K562 (cell line): ENCODE measurements around the gene RGL2.

Experiments
- BRCA1 ChIP-seq, 2 experiments: fragments of 450-650 bp in 1 of 2; sonication (generic) in 1 of 2; formaldehyde crosslinking in 1 of 2; IDR thresholded peaks; 2 replicates each; pipeline versions ENCODE4 v1.5.0 to v1.6.1; 2017 to 2020; ENCODE audit warnings: mild to moderate bottlenecking in 1 of 2, missing genetic modification reagents in 1 of 2
- BRF2 ChIP-seq: IDR thresholded peaks from 3 replicates; pipeline ENCODE4 v1.6.1; 2011; ENCODE audit warnings: borderline replicate concordance, mild to moderate bottlenecking; ENCODE audit not compliant: insufficient read length, insufficient read depth
- EP300 ChIP-seq: IDR thresholded peaks from 2 replicates; pipeline ENCODE4 v1.6.1; 2012; ENCODE audit warnings: low read length, improper control_type of control experiment
- MBD1 ChIP-seq: fragments of 250-450 bp; sonication (Bioruptor Pico); IDR thresholded peaks from 2 replicates; pipeline ENCODE4 v1.8.0; 2022; ENCODE audit warnings: inconsistent platforms
- NRF1 ChIP-seq, 2 experiments: fragments of 450-650 bp; IDR thresholded peaks in 1 of 2; conservative IDR thresholded peaks in 1 of 2; 2 replicates each; pipeline ENCODE4 v1.6.1; 2014; ENCODE audit warnings: mild to moderate bottlenecking in 2 of 2
- SIN3A ChIP-seq, 2 experiments: fragments of 150-350 bp in 1 of 2; IDR thresholded peaks; 2 replicates each; pipeline ENCODE4 v1.6.1; 2011 to 2016; ENCODE audit warnings: borderline replicate concordance in 2 of 2, low read depth in 2 of 2, low read length in 2 of 2, mild to moderate bottlenecking in 2 of 2, moderate library complexity in 2 of 2; ENCODE audit not compliant: control insufficient read depth in 1 of 2
- TF ChIP-seq, protein P1 (sequence below), 3 experiments: IDR thresholded peaks in 2 of 3; conservative IDR thresholded peaks in 1 of 3; 2 replicates each; pipeline ENCODE4 v1.5.1; 2011 to 2012; ENCODE audit warnings: low read length in 3 of 3, mild to moderate bottlenecking in 3 of 3, control low read depth in 2 of 3, improper control_type of control experiment in 1 of 3, inconsistent platforms in 1 of 3, low read depth in 1 of 3, mixed read lengths in 1 of 3, moderate library complexity in 1 of 3; ENCODE audit not compliant: insufficient read depth in 2 of 3

GRCh38 chr6:33276581-33276863 lies 22.2 kb downstream of the RGL2 start:
- TF ChIP-seq NRF1 (conservative IDR thresholded peaks at IDR 0.05 in 1 of 2, IDR thresholded peaks at IDR 0.05 in 1 of 2) (no peak), SIN3A (IDR thresholded peaks at IDR 0.05; ENCODE audit: borderline replicate concordance in 2 of 2, control insufficient read depth in 1 of 2, low read depth in 2 of 2, low read length in 2 of 2) (no peak), BRF2 (no peak), EP300 (no peak), BRCA1 (IDR thresholded peaks at IDR 0.05) (no peak), BRCA1 (CRISPR knock-in tag; IDR thresholded peaks at IDR 0.05) (no peak), MBD1 (CRISPR knock-in tag) (no peak)
- TF ChIP-seq, protein P1, sequence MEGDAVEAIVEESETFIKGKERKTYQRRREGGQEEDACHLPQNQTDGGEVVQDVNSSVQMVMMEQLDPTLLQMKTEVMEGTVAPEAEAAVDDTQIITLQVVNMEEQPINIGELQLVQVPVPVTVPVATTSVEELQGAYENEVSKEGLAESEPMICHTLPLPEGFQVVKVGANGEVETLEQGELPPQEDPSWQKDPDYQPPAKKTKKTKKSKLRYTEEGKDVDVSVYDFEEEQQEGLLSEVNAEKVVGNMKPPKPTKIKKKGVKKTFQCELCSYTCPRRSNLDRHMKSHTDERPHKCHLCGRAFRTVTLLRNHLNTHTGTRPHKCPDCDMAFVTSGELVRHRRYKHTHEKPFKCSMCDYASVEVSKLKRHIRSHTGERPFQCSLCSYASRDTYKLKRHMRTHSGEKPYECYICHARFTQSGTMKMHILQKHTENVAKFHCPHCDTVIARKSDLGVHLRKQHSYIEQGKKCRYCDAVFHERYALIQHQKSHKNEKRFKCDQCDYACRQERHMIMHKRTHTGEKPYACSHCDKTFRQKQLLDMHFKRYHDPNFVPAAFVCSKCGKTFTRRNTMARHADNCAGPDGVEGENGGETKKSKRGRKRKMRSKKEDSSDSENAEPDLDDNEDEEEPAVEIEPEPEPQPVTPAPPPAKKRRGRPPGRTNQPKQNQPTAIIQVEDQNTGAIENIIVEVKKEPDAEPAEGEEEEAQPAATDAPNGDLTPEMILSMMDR (IDR thresholded peaks at IDR 0.05 in 2 of 3, conservative IDR thresholded peaks at IDR 0.05 in 1 of 3; ENCODE audit: insufficient read depth in 2 of 3, low read depth in 1 of 3, low read length in 3 of 3) = no peak
